Measurements from ENCODE around the gene RASL11A.
"Not testable (repeated sequence)": the region's sequence is repeated elsewhere in the genome, so short reads cannot be mapped to it uniquely, and the experiment has no call there.

RASL11A gene

DNA sequence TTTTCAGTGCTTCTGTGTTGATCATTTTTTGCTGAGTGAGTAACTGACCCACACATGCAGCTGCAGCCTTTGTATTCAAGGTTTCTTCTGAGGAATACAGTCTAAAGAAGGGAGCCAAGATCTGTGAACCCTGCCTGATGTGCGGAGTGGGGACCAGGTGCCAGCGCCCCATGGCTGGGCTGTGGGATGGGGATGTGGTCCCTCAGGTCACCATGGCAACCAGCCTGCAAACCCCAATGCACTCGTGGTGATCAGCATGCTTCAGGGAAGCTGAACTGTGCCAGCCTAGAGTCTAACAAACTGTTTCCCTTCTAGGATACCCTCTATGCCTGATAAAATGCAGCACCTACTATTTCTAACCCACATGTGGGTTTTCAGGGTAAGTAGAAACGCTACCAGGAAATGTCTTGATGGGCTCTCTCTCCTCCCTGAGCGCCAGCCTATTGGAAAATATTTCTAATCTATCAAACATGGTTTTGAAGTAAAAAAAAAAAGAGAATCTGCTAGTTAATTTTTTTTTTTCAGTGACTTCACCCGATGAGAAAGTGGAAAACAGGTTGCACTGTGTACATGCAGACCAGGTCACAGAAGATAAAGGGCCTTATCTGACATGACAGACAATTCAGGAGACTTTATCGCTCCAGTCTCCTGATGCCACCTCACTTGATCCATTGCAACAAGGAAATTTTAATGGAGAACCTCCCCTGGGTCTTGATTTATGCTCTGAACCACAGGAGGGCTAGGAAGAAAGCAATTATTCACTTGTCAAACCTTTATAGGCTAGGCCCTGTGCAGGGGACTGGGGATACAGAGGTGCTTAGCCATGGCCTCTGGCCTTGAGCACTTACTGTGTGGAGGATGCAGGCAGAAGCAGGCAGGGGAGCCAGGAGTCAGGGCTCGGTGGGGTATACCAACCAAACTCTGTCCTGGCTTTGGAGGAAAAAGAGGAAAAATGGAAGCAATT lies 51.1 kb downstream of the RASL11A start:
- POLR2A ChIA-PET: no interaction called here
- TF ChIP-seq, protein P1, sequence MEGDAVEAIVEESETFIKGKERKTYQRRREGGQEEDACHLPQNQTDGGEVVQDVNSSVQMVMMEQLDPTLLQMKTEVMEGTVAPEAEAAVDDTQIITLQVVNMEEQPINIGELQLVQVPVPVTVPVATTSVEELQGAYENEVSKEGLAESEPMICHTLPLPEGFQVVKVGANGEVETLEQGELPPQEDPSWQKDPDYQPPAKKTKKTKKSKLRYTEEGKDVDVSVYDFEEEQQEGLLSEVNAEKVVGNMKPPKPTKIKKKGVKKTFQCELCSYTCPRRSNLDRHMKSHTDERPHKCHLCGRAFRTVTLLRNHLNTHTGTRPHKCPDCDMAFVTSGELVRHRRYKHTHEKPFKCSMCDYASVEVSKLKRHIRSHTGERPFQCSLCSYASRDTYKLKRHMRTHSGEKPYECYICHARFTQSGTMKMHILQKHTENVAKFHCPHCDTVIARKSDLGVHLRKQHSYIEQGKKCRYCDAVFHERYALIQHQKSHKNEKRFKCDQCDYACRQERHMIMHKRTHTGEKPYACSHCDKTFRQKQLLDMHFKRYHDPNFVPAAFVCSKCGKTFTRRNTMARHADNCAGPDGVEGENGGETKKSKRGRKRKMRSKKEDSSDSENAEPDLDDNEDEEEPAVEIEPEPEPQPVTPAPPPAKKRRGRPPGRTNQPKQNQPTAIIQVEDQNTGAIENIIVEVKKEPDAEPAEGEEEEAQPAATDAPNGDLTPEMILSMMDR (IDR thresholded peaks at IDR 0.05; ENCODE audit: insufficient read depth, low read length, missing control alignments): no peak
- H3K4me3 ChIP-seq (ENCODE audit: low read depth, low read length): no peak overlapping the region
- CTCF ChIA-PET: no interaction called here
- no peak for DNase-seq (ENCODE audit: low read depth, low spot score)

DNA sequence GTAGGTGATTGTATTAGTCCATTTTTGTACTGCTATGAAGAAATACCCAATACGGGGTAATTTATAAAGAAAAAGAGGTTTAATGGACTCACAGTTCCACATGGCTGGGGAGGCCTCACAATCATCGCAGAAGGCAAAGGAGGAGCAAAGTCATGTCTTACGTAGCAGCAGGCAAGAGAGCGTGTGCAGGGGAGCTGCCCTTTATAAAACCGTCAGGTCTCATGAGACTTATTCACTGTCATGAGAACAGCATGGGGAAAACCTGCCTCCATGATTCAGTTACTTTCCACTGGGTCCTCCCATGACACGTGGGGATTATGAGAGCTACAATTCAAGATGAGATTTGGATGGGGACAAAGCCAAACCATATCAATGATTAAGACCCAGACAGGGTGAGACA lies 51.8 kb downstream of the RASL11A start:
- DNase-seq (ENCODE audit: low read depth, low spot score); CTCF ChIA-PET; POLR2A ChIA-PET; H3K4me3 ChIP-seq (ENCODE audit: low read depth, low read length): not testable (repeated sequence)
